ENCODE measurements around the gene WWP2.
"Not testable (repeated sequence)": the region's sequence is repeated elsewhere in the genome, so short reads cannot be mapped to it uniquely, and the experiment has no call there.

WWP2 gene

GRCh38 chr16:69830146-69830533 is 68.0 kb downstream of the WWP2 start:
- no peak for DNase-seq

GRCh38 chr16:69830534-69831211 is 68.5 kb downstream of the WWP2 start:
- DNase-seq = no peak

GRCh38 chr16:69831212-69832123 is 69.3 kb downstream of the WWP2 start:
- no peak for DNase-seq

- DNase-seq = no peak
These were observed 71.5 kb downstream of the WWP2 start for GRCh38 chr16:69833357-69834282.

GRCh38 chr16:69834807-69835466 is 72.8 kb downstream of the WWP2 start:
- DNase-seq = no peak

- no peak for DNase-seq
These were observed 74.1 kb downstream of the WWP2 start for GRCh38 chr16:69836257-69836656.

- DNase-seq = no peak
These were observed 75.2 kb downstream of the WWP2 start for GRCh38 chr16:69837380-69837779.

- DNase-seq = no peak
These were observed 76.4 kb downstream of the WWP2 start for GRCh38 chr16:69838489-69838888.

- DNase-seq = peak in 19 of 51 donors; percentile 3 to 55 (median 30)
These were observed 77.1 kb downstream of the WWP2 start for GRCh38 chr16:69839240-69839688.

- DNase-seq = peak in 45 of 51 donors; percentile 2 to 87 (median 51)
These were observed 77.8 kb downstream of the WWP2 start for GRCh38 chr16:69839798-69840409.

GRCh38 chr16:69840975-69841374 is 78.8 kb downstream of the WWP2 start:
- DNase-seq = no peak

- DNase-seq = no peak
These were observed 82.3 kb downstream of the WWP2 start for GRCh38 chr16:69844441-69844840.

GRCh38 chr16:69845181-69845580 is 83.0 kb downstream of the WWP2 start:
- DNase-seq = no peak

- DNase-seq = no peak
These were observed 85.5 kb downstream of the WWP2 start for GRCh38 chr16:69847643-69848042.

GRCh38 chr16:69848637-69849545 is 86.8 kb downstream of the WWP2 start:
- DNase-seq = peak in 36 of 51 donors; percentile 3 to 77 (median 30)

- no peak for DNase-seq
These were observed 89.5 kb downstream of the WWP2 start for GRCh38 chr16:69851491-69852240.

- peak in 2 of 51 donors; percentile 20 to 40 for DNase-seq
These were observed 90.7 kb downstream of the WWP2 start for GRCh38 chr16:69852815-69853214.

- DNase-seq = no peak
These were observed 91.3 kb downstream of the WWP2 start for GRCh38 chr16:69853481-69853880.

GRCh38 chr16:69854776-69855175 is 92.6 kb downstream of the WWP2 start:
- DNase-seq = not testable (repeated sequence)
